HG02678 (cell line): Measurements from ENCODE around the gene SYNGR1.
"Not testable (repeated sequence)": the region's sequence is repeated elsewhere in the genome, so short reads cannot be mapped to it uniquely, and the experiment has no call there.

ENCODE experiments used
- ATAC-seq: cut with Tn5 transposase; IDR thresholded peaks from one replicate; pipeline ENCODE4 v1.9.1; 2021; ENCODE audit warnings: mild to moderate bottlenecking, moderate library complexity; ENCODE audit not compliant: unreplicated experiment

SYNGR1 gene

DNA sequence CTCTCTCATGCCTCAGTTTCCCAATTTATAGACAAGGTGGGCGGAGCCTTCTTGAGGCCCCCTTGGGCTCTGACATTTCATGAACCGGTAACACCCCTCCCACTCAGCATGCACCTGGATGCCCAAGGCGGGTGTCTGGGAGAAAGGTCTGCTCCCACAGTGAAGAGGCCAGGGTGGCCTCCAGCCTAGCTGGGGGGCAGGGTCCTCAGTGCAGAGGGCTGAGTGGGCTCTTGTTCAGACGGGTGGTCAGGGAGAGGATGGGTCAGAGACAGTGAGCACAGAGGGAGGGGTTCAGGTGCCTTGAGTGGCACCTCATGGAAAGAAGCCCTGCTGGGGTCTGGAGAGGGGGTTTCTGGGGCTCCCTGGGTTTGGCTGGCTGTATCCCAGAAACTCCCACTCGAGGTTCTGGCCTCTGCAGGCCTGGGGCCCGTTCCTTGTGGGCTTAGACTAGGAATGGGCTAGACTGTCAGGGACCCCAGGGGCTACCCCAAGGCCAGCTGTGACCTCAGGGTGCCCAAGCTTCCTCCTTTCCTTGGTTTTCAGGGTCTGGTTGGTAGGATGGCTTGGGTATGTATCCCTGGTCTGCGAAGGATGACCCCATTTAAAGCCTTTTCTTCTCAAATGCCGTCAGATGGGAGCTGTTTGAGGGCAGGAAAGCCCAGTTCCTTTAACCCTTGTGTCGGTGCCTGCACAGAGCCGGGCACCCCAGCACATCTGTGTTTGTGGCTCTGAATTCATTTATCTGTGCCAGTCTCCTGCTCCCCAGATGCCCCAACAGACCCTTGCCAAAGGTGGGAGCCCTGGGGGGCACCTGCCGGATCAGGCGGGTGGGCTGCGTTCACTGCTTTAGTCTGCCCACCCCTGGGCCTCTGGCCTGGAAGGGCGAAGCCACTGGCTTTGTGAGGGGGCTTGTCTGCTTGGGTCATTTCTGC lies 1.2 kb downstream of the SYNGR1 start:
- ATAC-seq: no peak

DNA sequence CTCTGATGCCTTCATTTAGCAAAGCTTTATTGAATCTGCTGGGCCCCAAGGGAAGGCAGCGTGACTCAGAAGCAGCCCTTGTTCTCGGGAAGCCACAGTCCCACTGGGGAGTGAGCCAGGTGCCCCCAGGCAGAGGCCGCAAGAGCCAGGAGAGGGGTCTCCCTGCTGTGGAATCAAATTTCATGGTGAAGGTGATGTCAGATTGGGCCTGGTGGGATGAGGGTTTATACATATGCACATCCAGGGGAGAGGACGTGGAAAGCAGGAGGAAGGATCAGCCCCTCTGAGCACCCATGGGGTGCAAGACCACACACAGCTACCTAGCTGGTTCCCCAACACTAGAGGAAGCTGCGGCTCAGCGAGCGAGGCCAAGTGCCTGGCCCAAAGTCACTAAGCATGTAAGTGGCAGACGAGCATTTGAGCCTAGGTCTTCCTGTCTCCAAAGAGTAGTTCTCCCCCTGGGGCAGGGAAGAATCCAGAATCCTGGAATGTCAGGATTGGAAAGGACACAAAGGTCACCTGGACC lies 2.0 kb downstream of the SYNGR1 start:
- no peak for ATAC-seq

GRCh38 chr22:39352306-39352891 lies 2.6 kb downstream of the SYNGR1 start:
- ATAC-seq: no peak

DNA sequence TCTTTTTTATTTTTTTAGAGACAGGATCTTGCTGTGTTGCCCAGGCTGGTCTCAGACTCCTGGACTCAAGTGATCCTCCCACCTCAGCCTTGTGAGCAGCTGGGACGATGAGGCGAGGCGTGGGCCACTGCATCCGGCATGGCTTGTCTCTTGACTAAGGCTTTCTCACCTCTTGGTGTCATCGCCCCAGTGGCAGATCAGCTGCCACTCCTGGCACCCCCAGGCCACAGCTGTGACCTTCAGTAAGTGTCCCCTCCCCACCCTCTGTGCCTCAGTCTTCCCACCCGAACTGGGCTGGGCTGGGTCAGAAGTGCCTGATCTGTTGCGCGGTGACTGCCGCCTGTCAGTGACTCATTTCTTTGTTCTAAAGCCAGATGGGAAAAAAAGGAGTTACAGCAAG lies 3.6 kb downstream of the SYNGR1 start:
- no peak for ATAC-seq

- ATAC-seq: no peak
Observed at GRCh38 chr22:39355080-39355479, 5.3 kb downstream of the SYNGR1 start.

- ATAC-seq: not testable (repeated sequence)
Observed at GRCh38 chr22:39355805-39356204, 6.0 kb downstream of the SYNGR1 start.

DNA sequence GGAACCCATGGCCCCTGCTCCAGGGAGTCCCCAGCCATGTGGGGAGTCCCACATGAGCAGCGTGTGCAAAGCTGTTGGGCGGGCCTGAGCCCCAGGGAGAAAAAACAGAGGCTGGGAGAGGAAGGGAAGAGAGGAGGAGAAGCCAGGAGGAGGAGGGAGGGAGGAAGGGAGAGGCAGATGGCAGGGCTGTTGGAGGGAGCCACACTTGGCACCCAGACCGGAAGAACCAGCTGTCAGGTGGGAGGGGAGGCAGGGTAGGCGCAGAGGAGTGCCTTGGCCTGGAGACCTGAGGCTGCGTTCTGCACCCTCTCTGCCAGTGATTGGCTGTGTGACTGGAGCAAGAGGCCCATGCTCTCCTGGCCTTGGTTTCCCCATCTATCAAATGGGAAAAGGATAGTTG lies 6.7 kb downstream of the SYNGR1 start:
- no peak for ATAC-seq

GRCh38 chr22:39357110-39358108 lies 7.6 kb downstream of the SYNGR1 start:
- ATAC-seq: not testable (repeated sequence)

- not testable (repeated sequence) for ATAC-seq
Observed at GRCh38 chr22:39358197-39358596, 8.4 kb downstream of the SYNGR1 start.

DNA sequence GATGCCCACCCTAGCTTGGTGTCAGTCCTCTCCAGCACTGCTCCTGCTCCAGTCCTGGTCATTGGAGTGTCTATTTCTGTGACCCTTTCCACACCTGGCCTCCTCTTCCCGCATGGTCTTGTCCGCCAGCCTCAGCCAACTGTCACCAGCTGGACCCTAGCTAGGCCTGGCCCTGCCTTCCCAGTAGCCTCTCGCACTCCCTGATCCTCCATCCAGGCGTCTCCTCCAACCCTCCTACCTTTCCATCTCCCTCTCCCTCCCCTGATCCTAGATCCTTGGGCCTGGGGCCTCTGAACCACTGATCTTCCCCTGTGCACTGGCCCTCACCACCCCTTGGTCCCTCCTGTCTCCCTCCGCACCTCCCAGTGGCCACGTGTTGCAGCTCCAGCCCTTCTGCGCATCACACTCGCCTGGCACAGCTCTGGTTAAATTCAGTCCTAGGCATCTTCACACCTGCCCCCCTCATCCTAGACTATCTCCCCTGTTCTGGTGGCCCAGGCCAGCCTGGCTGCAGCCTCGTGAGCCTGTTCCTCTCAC lies 9.9 kb downstream of the SYNGR1 start:
- ATAC-seq: no peak

DNA sequence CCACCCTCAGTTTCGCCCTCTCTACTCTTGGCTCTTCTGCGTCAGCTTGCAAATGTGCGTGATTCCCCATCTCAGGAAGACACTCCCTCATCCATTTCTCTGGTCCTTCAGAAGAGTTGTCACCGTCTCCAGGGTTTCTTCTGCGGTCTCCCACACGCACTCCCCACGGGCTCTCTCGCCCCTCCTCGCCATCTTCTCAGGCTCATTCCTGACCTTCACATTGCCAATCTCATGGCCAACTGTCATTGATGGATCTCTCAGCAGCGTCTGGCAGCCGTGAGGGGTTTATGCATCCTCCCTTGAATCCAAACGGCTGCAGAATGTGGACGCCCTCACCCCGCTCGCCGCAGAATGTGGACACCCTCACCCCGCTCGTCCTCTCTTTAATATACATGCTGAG lies 10.5 kb downstream of the SYNGR1 start:
- no peak for ATAC-seq

DNA sequence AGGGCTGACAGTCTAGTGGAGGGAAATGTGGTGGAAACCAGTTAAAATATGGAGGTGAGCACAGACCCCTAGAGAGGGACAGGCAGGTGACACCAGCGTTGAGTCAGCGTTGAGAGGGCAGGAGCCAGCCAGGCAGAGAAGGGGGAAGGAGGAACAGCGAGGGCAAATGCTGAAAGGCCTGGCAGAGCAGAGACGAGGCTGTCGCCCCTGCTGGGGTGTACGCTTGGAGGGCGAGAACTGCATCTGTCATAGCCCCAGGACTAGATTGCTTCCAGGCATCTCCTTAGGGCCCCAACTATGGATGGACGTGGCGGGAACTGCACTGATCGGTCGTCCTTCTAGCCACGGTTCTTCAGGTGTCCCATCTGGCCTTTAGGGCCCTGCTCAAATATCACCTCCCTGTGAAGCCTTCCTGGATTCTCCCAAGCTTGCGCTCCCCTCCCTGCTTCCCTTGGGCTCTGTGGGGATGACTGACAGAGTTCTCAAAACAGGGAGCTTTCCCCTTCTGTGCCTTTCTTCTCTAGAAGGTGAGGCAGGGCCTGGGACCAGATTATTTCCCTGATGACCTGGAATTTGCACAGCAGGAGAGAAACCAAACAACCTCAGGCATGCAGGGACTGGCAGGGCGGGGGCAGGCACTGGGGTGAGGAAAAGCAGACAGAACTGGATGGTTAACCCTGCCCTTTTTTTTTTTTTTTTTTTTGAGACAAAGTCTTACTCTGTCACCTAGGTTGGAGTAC lies 11.1 kb downstream of the SYNGR1 start:
- ATAC-seq: no peak

GRCh38 chr22:39361496-39361895 lies 11.7 kb downstream of the SYNGR1 start:
- no peak for ATAC-seq

GRCh38 chr22:39362271-39362670 lies 12.5 kb downstream of the SYNGR1 start:
- no peak for ATAC-seq

- no peak for ATAC-seq
Observed at GRCh38 chr22:39362932-39363331, 13.1 kb downstream of the SYNGR1 start.

DNA sequence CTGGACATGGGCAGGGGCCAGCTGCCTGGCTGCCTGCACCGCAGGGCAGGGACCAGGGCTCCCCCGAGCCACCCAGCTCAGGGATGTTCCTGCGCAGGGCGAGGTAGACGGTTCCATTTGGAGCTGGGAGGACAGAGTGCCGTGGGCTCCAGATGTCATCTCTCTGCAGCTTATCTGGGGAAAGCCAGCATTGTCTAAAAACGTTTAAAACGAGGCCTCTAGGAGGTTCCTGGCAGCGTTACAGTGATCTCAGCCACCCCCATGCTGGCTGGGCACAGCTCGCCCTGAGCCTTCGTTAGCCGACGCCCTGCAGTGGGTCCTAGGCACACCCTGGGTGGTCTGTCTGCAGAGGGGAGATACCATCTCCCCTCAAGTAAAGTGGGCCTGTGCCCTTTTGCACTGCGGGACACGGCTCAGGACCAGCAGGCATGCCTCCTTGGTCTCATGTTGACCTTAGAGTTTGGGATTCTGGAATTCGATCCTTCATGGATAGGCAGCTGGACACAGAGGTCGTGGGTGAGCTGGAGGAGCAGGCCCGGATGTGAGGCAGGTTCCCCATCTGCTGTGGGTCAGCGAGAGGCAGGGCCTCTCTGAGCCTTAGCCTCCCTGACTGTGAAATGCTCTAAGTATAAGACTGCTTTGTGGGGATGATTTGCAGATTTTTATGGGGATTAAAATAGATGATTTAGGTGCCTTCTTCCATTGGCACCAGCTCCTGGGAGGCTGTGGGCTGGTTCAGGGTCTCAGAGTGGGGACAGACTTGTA lies 14.1 kb downstream of the SYNGR1 start:
- ATAC-seq: no peak

DNA sequence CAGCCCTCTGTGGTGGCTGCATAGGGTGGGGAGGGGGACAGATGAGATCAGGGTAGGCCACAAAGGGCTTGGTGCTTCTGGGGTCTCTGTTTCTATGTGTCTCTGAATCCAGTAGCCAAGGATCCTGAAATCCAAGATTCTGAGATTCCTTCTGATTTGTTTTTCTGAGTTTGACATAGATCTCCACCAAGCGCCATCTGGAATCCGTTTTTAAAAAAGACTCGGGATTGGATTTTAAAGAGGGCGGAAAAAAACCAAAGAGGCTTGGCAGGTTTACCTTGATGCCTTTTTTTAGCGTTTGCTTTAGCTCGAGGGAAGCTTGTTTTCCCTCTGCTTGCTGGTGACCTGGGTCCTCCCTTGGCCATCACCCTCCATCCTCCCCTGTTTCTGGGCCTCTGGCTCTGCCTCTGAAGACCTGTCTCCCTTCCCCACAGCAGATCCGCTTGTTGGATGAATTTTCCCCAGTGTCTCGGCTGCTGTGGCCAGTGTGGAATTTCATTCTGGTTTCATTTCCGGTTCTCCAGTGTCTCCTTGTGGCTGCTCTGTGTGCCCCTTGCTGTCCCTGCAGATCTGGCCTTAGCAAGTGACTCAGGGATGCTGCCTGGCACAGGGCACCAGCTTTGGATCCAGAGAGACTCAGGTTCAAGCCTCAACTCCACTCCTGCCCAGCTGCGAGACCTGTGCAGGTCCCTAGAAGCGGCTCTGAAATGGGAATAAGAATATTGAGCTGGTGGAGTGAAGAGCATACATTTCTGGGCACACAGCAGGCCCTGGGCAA lies 15.1 kb downstream of the SYNGR1 start:
- no peak for ATAC-seq

- no peak for ATAC-seq
Observed at GRCh38 chr22:39365492-39365780, 15.6 kb downstream of the SYNGR1 start.

DNA sequence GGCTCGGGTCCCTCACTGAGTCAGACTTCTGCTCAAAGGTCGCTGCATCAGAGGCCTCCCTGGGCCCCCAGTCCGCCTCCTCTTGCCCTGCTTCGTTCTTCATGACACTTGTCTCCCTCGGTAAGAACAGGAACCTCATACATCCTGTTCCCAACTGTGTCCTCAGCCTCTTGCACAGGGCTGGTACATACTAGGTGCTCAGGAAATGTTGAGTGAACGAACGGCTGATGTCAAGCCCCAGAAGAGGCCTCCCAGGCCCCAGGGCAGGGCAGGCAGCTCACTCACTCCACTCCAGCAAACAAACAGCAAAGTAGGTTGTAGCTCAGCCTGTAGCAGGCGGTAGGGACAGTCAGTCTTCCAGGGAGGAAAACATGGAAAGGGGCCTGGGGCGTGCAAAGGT lies 17.2 kb downstream of the SYNGR1 start:
- no peak for ATAC-seq
